Measurements from ENCODE around the gene PLEKHA8. TPM values are rescaled to one million over a fixed set of nuclear protein-coding genes. Genes with fewer than 3 reads are reported as not detected.

Gene PLEKHA8
- total and polyA plus RNA-seq, 10 of the 15 experiments (the other 5 are each of a cell fraction or from before 2014, with no cell fraction given), result 1.1 to 13.2 (median 5.7) TPM

Small RNAs within 50 kb of the gene (small RNA-seq; reads per million reads assigned to genes)
- gene RPS27P16, result not detected

Other genes starting within 250 kb of the PLEKHA8 start
- not detected in 2 replicates for gene WIPF3, start 221.9 kb upstream of the PLEKHA8 start, total RNA-seq (2014; rRNA removed)
- gene WIPF3, start 221.9 kb upstream of the PLEKHA8 start, total RNA-seq (2014; rRNA removed; fragmentation: Illumina TruSeq; extraction: Trizol), result not detected in 2 replicates
- gene WIPF3, start 221.9 kb upstream of the PLEKHA8 start, total RNA-seq (2021), result 0.05 TPM in 1 of 2 replicates, not detected in the other
- gene WIPF3, start 221.9 kb upstream of the PLEKHA8 start, polyA plus RNA-seq (2011; rRNA removed), result not detected in 2 replicates
- not detected in 2 replicates for gene WIPF3, start 221.9 kb upstream of the PLEKHA8 start, polyA plus RNA-seq (2014; fragmentation: Illumina TruSeq; extraction: Trizol)
- not detected for gene WIPF3, start 221.9 kb upstream of the PLEKHA8 start, polyA plus RNA-seq (2014; fragmentation: Nextera tagmentation; extraction: Ambion mirVana)
- gene WIPF3, start 221.9 kb upstream of the PLEKHA8 start, polyA plus RNA-seq (2014; rRNA removed), result not detected in 2 replicates
- gene WIPF3, start 221.9 kb upstream of the PLEKHA8 start, polyA plus RNA-seq (2016; fragmentation: Nextera tagmentation; extraction: Ambion mirVana), result under 1 TPM in 1 of 2 experiments, not detected in 1; 0.03 TPM
- 39.5 and 44.1 TPM in 2 replicates for gene SCRN1, start 38.6 kb upstream of the PLEKHA8 start, total RNA-seq (2014; rRNA removed)
- gene SCRN1, start 38.6 kb upstream of the PLEKHA8 start, total RNA-seq (2014; rRNA removed; fragmentation: Illumina TruSeq; extraction: Trizol), result 41.6 and 41.9 TPM in 2 replicates
- gene SCRN1, start 38.6 kb upstream of the PLEKHA8 start, total RNA-seq (2021), result 67.6 and 68.5 TPM in 2 replicates
- 41.7 and 46.7 TPM in 2 replicates for gene SCRN1, start 38.6 kb upstream of the PLEKHA8 start, polyA plus RNA-seq (2011; rRNA removed)
- 51.3 and 51.5 TPM in 2 replicates for gene SCRN1, start 38.6 kb upstream of the PLEKHA8 start, polyA plus RNA-seq (2014; fragmentation: Illumina TruSeq; extraction: Trizol)
- gene SCRN1, start 38.6 kb upstream of the PLEKHA8 start, polyA plus RNA-seq (2014; fragmentation: Nextera tagmentation; extraction: Ambion mirVana), result 10 to 100 TPM; 11.1 to 13.4 TPM
- gene SCRN1, start 38.6 kb upstream of the PLEKHA8 start, polyA plus RNA-seq (2014; rRNA removed), result 33.0 and 36.7 TPM in 2 replicates
- 10 to 100 TPM; 42.7 to 49.2 TPM for gene SCRN1, start 38.6 kb upstream of the PLEKHA8 start, polyA plus RNA-seq (2016; fragmentation: Nextera tagmentation; extraction: Ambion mirVana)
- gene FKBP14, start 1.7 kb upstream of the PLEKHA8 start, total RNA-seq (2014; rRNA removed), result 4.2 and 6.2 TPM in 2 replicates
- gene FKBP14, start 1.7 kb upstream of the PLEKHA8 start, total RNA-seq (2014; rRNA removed; fragmentation: Illumina TruSeq; extraction: Trizol), result 6.8 and 8.5 TPM in 2 replicates
- gene FKBP14, start 1.7 kb upstream of the PLEKHA8 start, total RNA-seq (2021), result 3.0 and 5.1 TPM in 2 replicates
- 8.2 and 15.7 TPM in 2 replicates for gene FKBP14, start 1.7 kb upstream of the PLEKHA8 start, polyA plus RNA-seq (2011; rRNA removed)
- gene FKBP14, start 1.7 kb upstream of the PLEKHA8 start, polyA plus RNA-seq (2014; fragmentation: Illumina TruSeq; extraction: Trizol), result 8.9 and 11.8 TPM in 2 replicates
- 1 to 10 TPM; 2.7 to 3.7 TPM for gene FKBP14, start 1.7 kb upstream of the PLEKHA8 start, polyA plus RNA-seq (2014; fragmentation: Nextera tagmentation; extraction: Ambion mirVana)
- 6.9 and 7.8 TPM in 2 replicates for gene FKBP14, start 1.7 kb upstream of the PLEKHA8 start, polyA plus RNA-seq (2014; rRNA removed)
- 1 to 10 TPM; 3.5 to 6.0 TPM for gene FKBP14, start 1.7 kb upstream of the PLEKHA8 start, polyA plus RNA-seq (2016; fragmentation: Nextera tagmentation; extraction: Ambion mirVana)
- gene MTURN, start 106.6 kb downstream of the PLEKHA8 start, total RNA-seq (2014; rRNA removed), result 2.7 and 5.0 TPM in 2 replicates
- gene MTURN, start 106.6 kb downstream of the PLEKHA8 start, total RNA-seq (2014; rRNA removed; fragmentation: Illumina TruSeq; extraction: Trizol), result 3.3 and 3.4 TPM in 2 replicates
- 4.3 and 4.7 TPM in 2 replicates for gene MTURN, start 106.6 kb downstream of the PLEKHA8 start, total RNA-seq (2021)
- gene MTURN, start 106.6 kb downstream of the PLEKHA8 start, polyA plus RNA-seq (2011; rRNA removed), result 3.4 and 3.8 TPM in 2 replicates
- 3.3 and 3.8 TPM in 2 replicates for gene MTURN, start 106.6 kb downstream of the PLEKHA8 start, polyA plus RNA-seq (2014; fragmentation: Illumina TruSeq; extraction: Trizol)
- gene MTURN, start 106.6 kb downstream of the PLEKHA8 start, polyA plus RNA-seq (2014; fragmentation: Nextera tagmentation; extraction: Ambion mirVana), result under 1 TPM; 0.52 to 0.77 TPM
- gene MTURN, start 106.6 kb downstream of the PLEKHA8 start, polyA plus RNA-seq (2014; rRNA removed), result 3.0 and 3.3 TPM in 2 replicates
- gene MTURN, start 106.6 kb downstream of the PLEKHA8 start, polyA plus RNA-seq (2016; fragmentation: Nextera tagmentation; extraction: Ambion mirVana), result 1 to 10 TPM in 1 of 2 experiments, under 1 TPM in 1; 0.52 to 1.9 TPM